ENCODE results near the gene ERP27. TPM values are rescaled to one million over a fixed set of nuclear protein-coding genes. Genes with fewer than 3 reads are reported as not detected.
A peak's percentile ranks its signal among the peaks of the same experiment; 100 is the strongest.

The ERP27 gene
- polyA plus RNA-seq, 6 donors from 2014 or later: 2.4 to 4.8 (median 2.7) TPM

DNA sequence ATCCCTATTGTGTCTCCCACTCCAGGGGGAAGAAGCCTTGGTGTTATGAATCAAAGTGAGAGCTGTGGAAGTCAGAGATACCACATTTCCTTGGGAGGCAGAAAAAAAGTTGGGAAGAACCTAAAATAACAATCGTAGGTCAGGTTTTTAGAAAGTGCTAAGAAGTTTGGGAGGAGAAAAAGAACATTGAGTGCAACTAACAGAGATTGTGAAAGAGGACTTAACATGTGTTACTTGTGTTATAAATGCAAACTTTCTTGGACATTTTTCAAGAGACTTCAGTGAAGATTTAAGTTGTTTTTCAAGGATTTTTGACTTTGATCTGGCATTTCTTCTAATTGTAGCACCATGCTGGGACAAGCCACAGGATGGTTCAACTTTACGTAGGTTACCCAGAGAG, 7.8 kb upstream of the ERP27 start:
- Mint-ChIP-seq H3K4me1 (peaks cover 40 to 55% (median 55%) of the 10 kb centered on the region in 3 donors), H3K36me3 (peaks cover 53 to 75% of the 10 kb centered on the region in 2 donors), H3K4me3 (peak overlapping the region in 1 of 8 donors; percentile 4), H3K27me3 (no peaks in the 10 kb centered on the region), H3K27ac (peak overlapping the region; percentile 84 to 97 (median 90)), H3K9me3 (no peaks in the 10 kb centered on the region)
- no peak for ATAC-seq (ENCODE audit: low read depth in 2 of 2)
- DNase-seq: no peak

DNA sequence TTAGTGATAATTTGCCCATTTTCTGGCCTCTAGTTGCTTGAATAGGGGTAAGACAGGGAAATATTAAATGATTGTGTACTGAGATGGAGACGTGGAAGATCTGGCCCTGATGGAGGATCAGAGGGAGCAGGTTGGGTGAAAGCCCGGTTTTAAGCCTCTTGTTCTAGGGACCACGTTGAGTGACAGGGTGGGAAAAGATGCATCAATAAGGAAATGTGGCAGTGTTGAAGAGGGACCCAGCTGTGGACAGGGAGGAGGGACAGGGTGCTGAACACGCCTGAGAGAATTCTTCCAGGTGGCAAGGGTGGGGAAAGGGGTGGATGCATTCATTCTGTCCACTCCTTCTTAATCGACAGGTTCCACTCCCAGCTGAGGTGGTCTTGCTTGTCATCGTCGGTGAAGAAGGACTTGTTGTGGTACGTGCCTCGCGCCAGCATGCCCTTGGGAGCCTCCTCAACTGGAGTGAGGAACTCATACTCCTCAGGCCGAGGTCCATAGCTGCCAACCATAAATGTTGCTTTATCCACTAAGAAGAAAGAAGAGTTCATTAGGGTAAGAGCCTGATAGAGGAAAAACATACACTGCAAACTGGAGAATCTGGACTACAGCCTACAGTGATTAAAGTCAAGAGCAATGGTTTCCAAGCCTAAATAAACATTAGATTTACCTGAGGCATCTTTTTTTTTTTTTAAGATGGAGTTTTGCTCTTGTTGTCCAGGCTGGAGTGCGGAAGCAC, 4.0 kb upstream of the ERP27 start:
- Mint-ChIP-seq H3K4me1 (peaks cover 36 to 46% (median 43%) of the 10 kb centered on the region in 3 donors), H3K27ac (peak overlapping the region in 5 of 6 donors; percentile 25 to 92 (median 46)), H3K27me3 (no peaks in the 10 kb centered on the region), H3K36me3 (peaks cover 43 to 63% of the 10 kb centered on the region in 2 donors), H3K9me3 (peaks cover 0 to 8% (median 5%) of the 10 kb centered on the region in 7 donors), H3K4me3 (no peak overlapping the region)
- no peak for DNase-seq
- no peak for ATAC-seq (ENCODE audit: low read depth in 2 of 2)

DNA sequence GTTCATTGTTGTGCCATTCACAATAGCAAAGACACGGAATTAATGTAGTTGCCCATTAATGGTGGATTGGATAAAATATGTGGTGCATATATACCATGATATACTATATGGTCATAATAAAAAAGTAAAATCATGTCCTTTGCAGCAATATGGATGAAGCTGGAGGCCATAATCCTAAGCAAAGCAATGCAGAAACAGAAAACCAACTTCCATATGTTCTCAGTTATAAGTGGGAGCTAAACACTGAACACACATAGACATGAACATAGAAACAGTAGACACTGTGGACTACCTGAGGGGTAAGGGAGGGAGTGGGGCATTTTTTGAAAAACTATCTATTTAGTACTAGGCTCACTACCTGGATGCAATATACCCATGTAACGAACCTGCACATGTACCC, 3.0 kb upstream of the ERP27 start:
- Mint-ChIP-seq H3K27me3 (no peaks in the 10 kb centered on the region), H3K27ac (peak overlapping the region in 2 of 6 donors; percentile 4 to 67), H3K36me3 (peaks cover 38 to 60% of the 10 kb centered on the region in 2 donors), H3K4me1 (peaks cover 38 to 41% (median 41%) of the 10 kb centered on the region in 3 donors), H3K4me3 (no peak overlapping the region), H3K9me3 (peaks cover 0 to 8% (median 5%) of the 10 kb centered on the region in 7 donors)
- DNase-seq (no peak), ATAC-seq (ENCODE audit: low read depth in 2 of 2) (no peak)

DNA sequence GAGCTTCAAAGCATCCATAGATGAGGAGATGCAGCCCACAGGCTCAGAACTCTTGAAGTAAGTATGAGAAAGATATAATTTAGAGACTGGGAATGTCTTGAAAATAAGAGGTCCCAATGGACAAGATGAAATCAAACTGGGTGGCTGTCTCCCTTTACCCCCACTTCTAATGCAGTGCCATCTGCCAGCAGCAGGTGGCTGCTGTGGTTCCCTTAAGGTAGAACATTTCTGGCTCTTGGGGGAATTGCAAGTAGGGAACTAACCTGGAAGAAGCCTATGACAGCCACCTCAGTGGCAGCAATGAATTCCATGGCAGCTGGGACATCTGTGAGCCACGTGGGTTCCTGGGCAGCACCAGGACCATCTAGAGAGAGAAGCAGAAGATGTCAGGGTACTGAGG, 648 bp downstream of the ERP27 start:
- peaks cover 0 to 8% (median 5%) of the 10 kb centered on the region in 7 donors for H3K9me3 Mint-ChIP-seq
- peak overlapping the region; percentile 20 to 94 (median 88) for H3K27ac Mint-ChIP-seq
- ATAC-seq (ENCODE audit: low read depth in 2 of 2) (peak in 1 of 2 donors; percentile 20), DNase-seq (no peak)
- H3K36me3 Mint-ChIP-seq: peaks cover 43 to 59% of the 10 kb centered on the region in 2 donors
- peak overlapping the region in 4 of 8 donors; percentile 22 to 66 (median 49) for H3K4me3 Mint-ChIP-seq
- H3K4me1 Mint-ChIP-seq: peaks cover 24 to 34% (median 33%) of the 10 kb centered on the region in 3 donors
- H3K27me3 Mint-ChIP-seq: no peaks in the 10 kb centered on the region

DNA sequence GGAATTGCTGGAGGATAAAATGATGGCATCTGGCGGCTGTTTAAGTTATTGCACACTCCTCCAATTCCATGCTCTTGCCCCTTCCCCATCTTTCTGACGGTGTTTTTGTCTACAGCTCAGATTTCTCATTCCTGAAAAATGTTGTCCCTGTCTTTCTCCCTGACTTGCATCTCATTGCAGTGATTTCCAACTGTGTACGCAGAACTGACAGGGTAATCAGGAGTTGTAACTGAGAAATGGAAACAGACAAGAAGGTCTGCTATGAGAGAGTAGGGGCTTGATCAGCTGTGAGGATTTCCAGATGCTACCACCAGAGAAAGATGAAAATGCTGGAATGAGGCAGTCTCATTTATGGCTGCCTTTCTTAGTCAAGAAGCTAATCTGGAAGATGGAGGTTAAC, 1.3 kb downstream of the ERP27 start:
- Mint-ChIP-seq H3K4me3 (peak overlapping the region in 1 of 8 donors; percentile 41), H3K27me3 (no peaks in the 10 kb centered on the region), H3K9me3 (peaks cover 0 to 8% (median 5%) of the 10 kb centered on the region in 7 donors), H3K36me3 (peaks cover 44 to 59% of the 10 kb centered on the region in 2 donors), H3K27ac (peak overlapping the region in 2 of 6 donors; percentile 50 to 87), H3K4me1 (peaks cover 24 to 38% (median 33%) of the 10 kb centered on the region in 3 donors)
- ATAC-seq (ENCODE audit: low read depth in 2 of 2) (no peak), DNase-seq (no peak)

DNA sequence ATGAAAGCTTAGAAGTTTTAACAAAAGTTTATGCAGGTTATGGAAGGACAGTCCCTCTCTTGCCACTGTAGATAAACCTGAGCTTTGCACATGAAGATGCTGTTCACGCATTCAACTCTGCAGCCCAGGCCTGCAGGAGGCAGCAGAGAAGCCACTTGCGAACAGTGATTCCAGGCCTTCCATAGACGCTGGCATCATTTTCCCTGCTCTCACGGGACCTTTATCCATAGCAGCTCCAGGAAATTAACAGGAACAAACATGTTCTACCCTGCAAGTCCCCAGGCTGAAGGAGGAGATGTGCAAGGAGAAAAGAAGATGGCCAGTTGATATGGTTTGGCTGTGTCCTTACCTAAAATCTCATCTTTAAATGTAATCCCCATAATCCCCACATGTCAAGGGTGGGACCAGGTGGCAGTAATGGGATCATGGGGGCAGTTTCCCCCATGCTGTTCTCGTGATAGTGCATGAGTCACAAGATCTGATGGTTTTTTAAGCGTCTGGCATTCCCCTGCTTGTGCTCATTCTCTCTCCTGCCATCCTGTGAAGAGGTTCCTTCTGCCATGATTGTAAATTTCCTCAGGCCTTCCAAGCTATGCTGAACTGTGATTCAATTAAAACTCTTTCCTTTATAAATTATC, 2.0 kb downstream of the ERP27 start:
- H3K4me1 Mint-ChIP-seq: peaks cover 24 to 38% (median 33%) of the 10 kb centered on the region in 3 donors
- H3K4me3 Mint-ChIP-seq: no peak overlapping the region
- H3K27me3 Mint-ChIP-seq: no peaks in the 10 kb centered on the region
- H3K9me3 Mint-ChIP-seq: peaks cover 0 to 8% (median 5%) of the 10 kb centered on the region in 7 donors
- ATAC-seq (ENCODE audit: low read depth in 2 of 2) (no peak), DNase-seq (no peak)
- H3K27ac Mint-ChIP-seq: peak overlapping the region in 2 of 6 donors; percentile 26 to 74
- H3K36me3 Mint-ChIP-seq: peaks cover 45 to 57% of the 10 kb centered on the region in 2 donors

DNA sequence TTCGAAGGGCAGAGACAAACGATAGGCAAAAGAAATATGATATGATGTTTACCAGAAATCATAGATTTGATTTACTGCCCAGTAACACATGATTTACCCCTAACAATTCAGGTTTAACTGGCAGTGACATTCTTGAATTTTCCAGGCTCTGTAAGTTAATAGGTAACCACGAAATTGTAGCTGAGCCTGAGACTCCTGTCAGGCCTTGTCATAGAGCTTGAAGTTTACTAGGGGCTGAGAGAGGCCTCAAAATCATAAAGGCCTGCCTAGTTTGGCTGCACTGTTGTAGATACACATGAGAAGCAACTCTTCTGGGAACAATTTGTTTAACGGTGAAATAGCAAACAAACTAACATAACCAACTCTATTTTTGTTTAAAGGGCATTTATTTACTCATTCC, 3.3 kb downstream of the ERP27 start:
- Mint-ChIP-seq H3K27me3 (no peaks in the 10 kb centered on the region), H3K4me3 (no peak overlapping the region), H3K9me3 (peaks cover 0 to 8% (median 5%) of the 10 kb centered on the region in 7 donors), H3K4me1 (peaks cover 24 to 32% (median 31%) of the 10 kb centered on the region in 3 donors), H3K36me3 (peaks cover 43 to 57% of the 10 kb centered on the region in 2 donors), H3K27ac (no peak overlapping the region)
- ATAC-seq (ENCODE audit: low read depth in 2 of 2) (no peak), DNase-seq (no peak)

DNA sequence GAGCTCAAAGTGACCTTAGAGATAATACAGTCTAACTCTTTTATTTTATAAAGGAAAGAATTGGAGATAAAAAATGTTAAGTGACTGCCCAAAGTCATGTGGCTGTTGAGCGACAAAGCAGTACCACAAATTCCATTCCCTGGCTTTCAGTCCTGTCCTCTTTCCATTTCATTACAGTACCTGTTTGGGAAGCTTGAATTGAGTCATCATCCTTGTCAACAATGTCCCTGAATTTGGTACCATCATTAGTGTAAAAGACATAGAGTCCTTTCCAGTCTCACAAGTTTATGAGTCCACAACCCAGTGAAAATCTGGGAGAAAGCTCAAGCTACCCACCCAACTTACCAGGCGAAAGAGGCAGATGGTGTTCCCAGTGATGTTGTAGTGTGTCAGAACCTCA, 3.8 kb downstream of the ERP27 start:
- no peak for ATAC-seq (ENCODE audit: low read depth in 2 of 2)
- Mint-ChIP-seq H3K9me3 (peaks cover 0 to 8% (median 4%) of the 10 kb centered on the region in 7 donors), H3K36me3 (peaks cover 38 to 52% of the 10 kb centered on the region in 2 donors), H3K27ac (no peak overlapping the region), H3K27me3 (no peaks in the 10 kb centered on the region), H3K4me3 (no peak overlapping the region), H3K4me1 (peaks cover 23 to 26% (median 26%) of the 10 kb centered on the region in 3 donors)
- DNase-seq: no peak

DNA sequence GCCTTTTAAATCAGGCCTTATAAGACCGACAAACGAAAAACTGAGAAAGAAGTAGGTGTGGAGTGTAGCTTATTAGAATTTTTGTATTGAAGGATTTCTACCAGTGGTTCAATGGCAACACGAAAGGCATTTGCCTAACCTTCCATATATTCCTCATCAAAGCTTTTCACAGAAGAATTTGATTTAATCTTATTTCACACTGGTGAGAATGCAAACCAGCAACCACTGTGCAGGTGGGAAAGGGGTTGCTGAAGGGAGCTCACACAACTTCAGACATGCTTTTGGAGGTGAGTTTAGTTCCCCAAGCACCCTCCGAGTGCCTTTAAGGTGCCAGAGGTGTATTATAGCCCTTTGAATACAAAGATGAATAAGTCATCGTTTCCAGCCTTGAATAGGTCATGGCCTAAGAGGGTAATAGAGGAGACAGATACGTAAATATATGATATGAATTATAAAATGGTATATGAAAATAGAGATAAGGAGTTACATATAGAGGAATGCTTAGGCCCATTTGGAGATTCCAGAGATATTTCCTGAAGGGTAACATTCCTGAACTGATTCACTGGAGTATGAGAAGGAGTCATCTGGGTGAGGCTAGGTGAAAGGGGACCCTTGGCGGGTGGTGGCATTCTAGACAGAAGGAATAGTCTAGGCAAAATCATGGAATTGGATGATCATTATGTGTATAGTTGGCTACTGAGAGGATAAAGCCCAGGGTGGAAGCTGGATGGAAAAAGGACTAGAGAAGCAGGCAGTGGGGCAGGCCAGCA, 6.4 kb downstream of the ERP27 start:
- DNase-seq (no peak), ATAC-seq (ENCODE audit: low read depth in 2 of 2) (no peak)
- no peak overlapping the region for H3K4me3 Mint-ChIP-seq
- H3K4me1 Mint-ChIP-seq: peaks cover 4 to 11% (median 5%) of the 10 kb centered on the region in 3 donors
- H3K9me3 Mint-ChIP-seq: no peaks in the 10 kb centered on the region
- peak overlapping the region in 1 of 6 donors; percentile 47 for H3K27ac Mint-ChIP-seq
- H3K27me3 Mint-ChIP-seq: no peaks in the 10 kb centered on the region
- H3K36me3 Mint-ChIP-seq: peaks cover 30 to 42% of the 10 kb centered on the region in 2 donors

DNA sequence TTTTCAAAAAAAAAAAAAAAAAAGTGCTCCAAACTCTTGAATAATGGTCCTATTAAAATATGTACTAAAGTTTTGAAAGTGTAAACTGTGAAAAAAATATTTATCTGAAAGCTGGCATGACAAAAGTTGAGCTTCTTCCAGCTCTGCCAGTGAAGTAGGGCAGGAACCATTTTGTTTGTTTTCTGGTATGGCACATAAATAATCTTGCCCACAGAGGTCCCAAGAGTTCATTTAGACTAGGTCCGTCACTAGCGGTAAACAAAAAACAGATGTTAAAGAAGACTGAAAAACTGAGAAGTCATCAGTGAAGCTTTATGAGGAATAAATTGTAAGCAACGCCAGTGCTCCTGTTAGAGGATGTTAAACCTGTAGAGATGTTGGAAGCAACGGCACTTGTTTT, 7.0 kb downstream of the ERP27 start:
- ATAC-seq (ENCODE audit: low read depth in 2 of 2): no peak
- Mint-ChIP-seq H3K27me3 (no peaks in the 10 kb centered on the region), H3K4me1 (peaks cover 3 to 9% (median 4%) of the 10 kb centered on the region in 3 donors), H3K4me3 (no peak overlapping the region), H3K36me3 (peaks cover 29 to 41% of the 10 kb centered on the region in 2 donors), H3K27ac (no peak overlapping the region), H3K9me3 (no peaks in the 10 kb centered on the region)
- DNase-seq: no peak

DNA sequence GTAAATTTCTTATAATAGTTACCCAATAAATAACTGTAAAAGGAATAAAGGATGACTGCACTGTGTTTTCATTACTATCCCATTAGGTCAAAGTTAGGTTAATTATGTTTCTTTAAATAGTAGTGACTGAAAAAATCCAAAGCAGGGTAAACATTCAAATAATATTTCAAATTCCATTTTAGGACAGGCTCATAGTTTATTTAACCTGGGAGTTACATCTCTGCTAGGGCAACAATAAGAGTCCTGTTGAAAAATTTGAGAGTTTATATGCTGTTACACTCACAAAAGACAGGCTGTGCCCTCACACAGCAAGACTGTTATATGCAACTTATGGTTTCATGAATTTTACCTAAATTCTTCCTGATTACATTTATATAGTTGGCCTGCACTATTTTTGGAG, 8.0 kb downstream of the ERP27 start:
- DNase-seq (no peak), ATAC-seq (ENCODE audit: low read depth in 2 of 2) (no peak)
- Mint-ChIP-seq H3K27me3 (no peaks in the 10 kb centered on the region), H3K4me3 (no peak overlapping the region), H3K27ac (no peak overlapping the region), H3K4me1 (peaks cover 3 to 9% (median 4%) of the 10 kb centered on the region in 3 donors), H3K36me3 (peaks cover 29 to 41% of the 10 kb centered on the region in 2 donors), H3K9me3 (no peaks in the 10 kb centered on the region)

DNA sequence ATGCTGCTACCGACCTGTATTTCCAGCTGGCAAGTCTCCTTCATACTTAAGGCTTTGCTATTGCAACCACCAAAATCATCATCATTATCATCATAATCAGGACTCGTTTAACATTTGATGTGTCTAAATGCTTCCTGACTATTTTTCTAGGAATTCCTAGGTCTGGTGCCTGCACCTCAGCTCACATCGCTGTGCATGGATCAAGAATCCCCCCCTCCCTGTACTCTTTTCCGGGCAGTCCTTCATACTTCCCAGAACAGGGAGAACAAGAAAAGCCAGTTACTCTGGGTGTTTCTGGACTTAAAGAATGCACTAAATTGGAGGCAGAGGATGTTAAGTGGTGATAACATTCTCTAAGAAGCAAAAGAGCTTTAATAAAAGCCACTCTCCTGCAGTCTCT, 9.4 kb downstream of the ERP27 start:
- Mint-ChIP-seq H3K27ac (no peak overlapping the region), H3K4me3 (no peak overlapping the region), H3K9me3 (no peaks in the 10 kb centered on the region), H3K36me3 (peaks cover 26 to 30% of the 10 kb centered on the region in 2 donors), H3K27me3 (no peaks in the 10 kb centered on the region), H3K4me1 (peaks cover 3 to 10% (median 4%) of the 10 kb centered on the region in 3 donors)
- DNase-seq (no peak), ATAC-seq (ENCODE audit: low read depth in 2 of 2) (no peak)

DNA sequence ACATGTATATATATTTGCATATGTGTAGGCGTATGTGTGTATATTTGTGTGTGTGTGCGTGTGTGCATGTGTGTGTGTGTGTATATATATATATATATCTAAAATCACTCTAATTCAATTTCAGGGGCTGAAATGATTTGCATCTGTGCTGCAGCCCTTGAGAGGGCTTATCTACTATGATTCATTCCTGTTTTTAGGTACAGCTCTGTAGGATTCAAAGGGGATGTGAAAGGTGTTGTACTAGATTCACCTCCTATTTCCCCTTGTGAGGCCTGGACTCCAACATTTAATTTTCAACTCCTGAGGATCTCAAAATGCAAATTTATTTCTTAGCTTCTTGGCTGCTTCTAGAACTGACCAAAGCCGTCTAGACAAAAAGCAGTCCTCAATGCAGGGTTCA, 11.1 kb downstream of the ERP27 start:
- no peak for ATAC-seq (ENCODE audit: low read depth in 2 of 2)
- Mint-ChIP-seq H3K27me3 (no peaks in the 10 kb centered on the region), H3K9me3 (no peaks in the 10 kb centered on the region), H3K27ac (peak overlapping the region in 1 of 6 donors; percentile 3), H3K4me1 (peaks cover 3 to 9% (median 4%) of the 10 kb centered on the region in 3 donors), H3K36me3 (peaks cover 13 to 14% of the 10 kb centered on the region in 2 donors), H3K4me3 (no peak overlapping the region)
- DNase-seq: no peak

All from naive B cell (primary cell).